Activated CD4-positive, alpha-beta T cell treated with anti-CD3 and anti-CD28 coated beads, Interleukin-2, amount 50 U/mL, for 1 hour (primary cell): ENCODE data around the gene DPYSL5.
A peak's percentile ranks its signal among the peaks of the same experiment; 100 is the strongest.

Experiments used
- DNase-seq: peaks from one replicate; pipeline ENCODE4 v3.0.0-alpha.2; 2020

Gene DPYSL5

GRCh38 chr2:26970244-26970927 lies 122.5 kb downstream of the DPYSL5 start, which contains the start of gene MAPRE3:
Gene MAPRE3 (plus strand): TSS chr2:26970637. CDS start chr2:27022219, 51,582 bp downstream.
- DNase-seq = peak; percentile 83

- DNase-seq = no peak
Observed at GRCh38 chr2:26970928-26971627, 123.1 kb downstream of the DPYSL5 start.

GRCh38 chr2:26971911-26972786 lies 124.2 kb downstream of the DPYSL5 start:
- no peak for DNase-seq

- DNase-seq = no peak
Observed at GRCh38 chr2:26974352-26974751, 126.4 kb downstream of the DPYSL5 start.

- no peak for DNase-seq
Observed at GRCh38 chr2:26975102-26975501, 127.2 kb downstream of the DPYSL5 start.

- no peak for DNase-seq
Observed at GRCh38 chr2:26975656-26976055, 127.7 kb downstream of the DPYSL5 start.

- DNase-seq = no peak
Observed at GRCh38 chr2:26976237-26976636, 128.3 kb downstream of the DPYSL5 start.

- no peak for DNase-seq
Observed at GRCh38 chr2:26977012-26977411, 129.1 kb downstream of the DPYSL5 start.

GRCh38 chr2:26978061-26978596 lies 130.2 kb downstream of the DPYSL5 start:
- DNase-seq = no peak

- DNase-seq = no peak
Observed at GRCh38 chr2:26979741-26980140, 131.8 kb downstream of the DPYSL5 start.

GRCh38 chr2:26980971-26981370 lies 133.0 kb downstream of the DPYSL5 start:
- no peak for DNase-seq

- DNase-seq = peak; percentile 16
Observed at GRCh38 chr2:26982102-26982742, 134.3 kb downstream of the DPYSL5 start.

GRCh38 chr2:26983746-26984145 lies 135.8 kb downstream of the DPYSL5 start:
- no peak for DNase-seq

GRCh38 chr2:26985807-26986206 lies 137.9 kb downstream of the DPYSL5 start:
- DNase-seq = no peak

GRCh38 chr2:26986576-26986975 lies 138.6 kb downstream of the DPYSL5 start:
- DNase-seq = no peak

- no peak for DNase-seq
Observed at GRCh38 chr2:26988058-26988860, 140.3 kb downstream of the DPYSL5 start.

GRCh38 chr2:26989156-26989555 lies 141.2 kb downstream of the DPYSL5 start:
- no peak for DNase-seq

- DNase-seq = no peak
Observed at GRCh38 chr2:26991717-26992116, 143.8 kb downstream of the DPYSL5 start.

- DNase-seq = no peak
Observed at GRCh38 chr2:26993768-26994167, 145.8 kb downstream of the DPYSL5 start.

GRCh38 chr2:26994983-26995382 lies 147.1 kb downstream of the DPYSL5 start:
- no peak for DNase-seq

GRCh38 chr2:26997394-26997793 lies 149.5 kb downstream of the DPYSL5 start:
- DNase-seq = no peak

- DNase-seq = no peak
Observed at GRCh38 chr2:26998323-26998722, 150.4 kb downstream of the DPYSL5 start.
